ENCODE data around the gene GZMM. TPM values are rescaled to one million over a fixed set of nuclear protein-coding genes. Genes with fewer than 3 reads are reported as not detected.

GZMM gene
- total RNA-seq, 1 experiment from 2014 or later = 0.66 TPM

- Histone ChIP-seq H3K56ac (ENCODE audit: insufficient read length, low read depth, low read length) (no peak overlapping the region), H2AFZ (ENCODE audit: low read length) (no peak overlapping the region), H3T11ph (ENCODE audit: low read length) (no peak overlapping the region), H4K20me1 (ENCODE audit: control insufficient read depth, insufficient read depth, insufficient read length) (no peaks in the 10 kb centered on the region), H3K4ac (ENCODE audit: low read depth, low read length) (no peak overlapping the region), H4K5ac (ENCODE audit: insufficient read length, low read depth, low read length) (no peak overlapping the region), H3K23ac (ENCODE audit: insufficient read length, low read depth, low read length) (no peak overlapping the region), H3K14ac (ENCODE audit: insufficient read depth, low read length) (no peak overlapping the region), H3K27me3 (ENCODE audit: insufficient read depth, low read length) (no peaks in the 10 kb centered on the region), H3K27ac (ENCODE audit: insufficient read length, low read depth, low read length) (no peak overlapping the region), H3K79me1 (ENCODE audit: insufficient read depth, low read depth, low read length, poor library complexity, severe bottlenecking) (peaks cover 1% of the 10 kb centered on the region), H3K9ac (ENCODE audit: extremely low read depth, insufficient read length, low read length) (no peak overlapping the region), H2BK120ac (ENCODE audit: low read depth, low read length, poor library complexity, severe bottlenecking) (no peak overlapping the region), H2BK12ac (ENCODE audit: insufficient read length, low read depth, low read length) (no peak overlapping the region), H2BK5ac (ENCODE audit: insufficient read length, low read length) (no peak overlapping the region), H4K8ac (replicated peaks; ENCODE audit: insufficient read length, low read depth, low read length) (no peak overlapping the region), H3K79me2 (ENCODE audit: insufficient read depth, low read length) (peaks cover 3% of the 10 kb centered on the region; the same call in 1 of the 2 replicates), H3K4me1 (ENCODE audit: insufficient read depth, low read length) (no peaks in the 10 kb centered on the region), H3K9me3 (ENCODE audit: control insufficient read depth, low read depth, low read length) (no peaks in the 10 kb centered on the region), H2BK20ac (ENCODE audit: low read depth, low read length, poor library complexity, severe bottlenecking) (no peak overlapping the region), H3K18ac (ENCODE audit: insufficient read length, low read depth, low read length) (no peak overlapping the region), H4K91ac (ENCODE audit: insufficient read length, low read depth, low read length) (no peak overlapping the region), H3K4me2 (ENCODE audit: insufficient read depth, insufficient read length, low read length) (no peak overlapping the region), H3K23me2 (ENCODE audit: insufficient read length, low read depth, low read length, poor library complexity, severe bottlenecking) (no peaks in the 10 kb centered on the region), H2BK15ac (ENCODE audit: low read depth, low read length) (no peak overlapping the region), H2AK5ac (ENCODE audit: insufficient read length, low read length) (no peak overlapping the region)
- no CpG with 5 or more reads among the region's 40 CpGs for WGBS (ENCODE audit: extremely low coverage, insufficient read length, low lambda C conversion rate)
- H3K9me3 Mint-ChIP-seq = no peaks in the 10 kb centered on the region
- H3K27ac Mint-ChIP-seq = no peak overlapping the region
- H3K36me3 Mint-ChIP-seq (ENCODE audit: insufficient read depth in 1 of 3, low read depth in 3 of 3) = peaks cover 13 to 33% (median 33%) of the 10 kb centered on the region in 3 experiments
- H3K27me3 Mint-ChIP-seq (ENCODE audit: low read depth) = peaks cover 5% of the 10 kb centered on the region; the same call in 1 of the 2 replicates
- H3K4me1 Mint-ChIP-seq = peaks cover 0 to 2% of the 10 kb centered on the region in 2 experiments; a peak in 2 of 4 replicates
- no peak for DNase-seq
- no peak overlapping the region for H3K4me3 Mint-ChIP-seq
- TF ChIP-seq CTCF (conservative IDR thresholded peaks at IDR 0.05) = no peak
These were observed 5.0 kb upstream of the GZMM start for GRCh38 chr19:538641-539428.
